Peyer's patch (tissue), 4 donors: Measurements from ENCODE around the gene EVA1A. TPM values are rescaled to one million over a fixed set of nuclear protein-coding genes. Genes with fewer than 3 reads are reported as not detected.
A peak's percentile ranks its signal among the peaks of the same experiment; 100 is the strongest.

Source experiments
- DNase-seq, 3 donors: peaks; one replicate each; pipeline ENCODE4 v3.0.0-alpha.2; 2017 to 2019
- H3K27ac ChIP-seq, 4 donors: fragments of 200-600 bp; sonication (generic); one replicate each; pipeline ENCODE4 v1.5.1; 2016 to 2019
- H3K27me3 ChIP-seq, 2 donors: fragments of 200-600 bp; sonication (generic); one replicate each; pipeline ENCODE4 v1.5.1; 2019
- H3K36me3 ChIP-seq, 3 donors: fragments of 200-600 bp; sonication (generic); one replicate each; pipeline ENCODE4 v1.5.1; 2016 to 2019
- H3K4me1 ChIP-seq, 4 donors: fragments of 200-600 bp; sonication (generic); one replicate each; pipeline ENCODE4 v1.5.1; 2016 to 2019
- H3K4me3 ChIP-seq, 4 donors: fragments of 200-600 bp; sonication (generic); 1 replicate in 3 of 4; 2 replicates in 1 of 4; pipeline ENCODE4 v1.5.1; 2016 to 2019; ENCODE audit warnings: mild to moderate bottlenecking in 1 of 4
- H3K9me3 ChIP-seq, 4 donors: fragments of 200-600 bp; sonication (generic); one replicate each; pipeline ENCODE4 v1.5.1; 2016 to 2019; ENCODE audit warnings: mild to moderate bottlenecking in 1 of 4
- POLR2A ChIP-seq, 2 donors: fragments of 450-650 bp; IDR thresholded peaks; one replicate each; pipeline ENCODE4 v1.5.1; 2017; ENCODE audit warnings: antibody characterized with exemption in 2 of 2, mild to moderate bottlenecking in 2 of 2, moderate library complexity in 2 of 2
- total RNA-seq, 4 donors: library from RNA; depleted of rRNA; stranded (reverse); fragments of >200 nt; gene quantifications; one replicate each; pipeline ENCODE4 v1.1.0, GENCODE V29; 2016
- TF ChIP-seq, protein P1 (sequence below), 6 experiments: fragments of 450-650 bp in 4 of 6; fragments of 200-600 bp in 2 of 6; sonication (generic) in 1 of 6; IDR thresholded peaks; one replicate each; pipeline ENCODE4 v1.5.1; 2017 to 2019; ENCODE audit warnings: antibody characterized with exemption in 6 of 6, mild to moderate bottlenecking in 3 of 6, moderate library complexity in 1 of 6

Gene EVA1A, protein sequence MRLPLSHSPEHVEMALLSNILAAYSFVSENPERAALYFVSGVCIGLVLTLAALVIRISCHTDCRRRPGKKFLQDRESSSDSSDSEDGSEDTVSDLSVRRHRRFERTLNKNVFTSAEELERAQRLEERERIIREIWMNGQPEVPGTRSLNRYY
- total RNA-seq: 10 to 100 TPM in 1 of 4 donors, 1 to 10 TPM in 2, under 1 TPM in 1; 0.70 to 18.2 (median 5.8) TPM

DNA sequence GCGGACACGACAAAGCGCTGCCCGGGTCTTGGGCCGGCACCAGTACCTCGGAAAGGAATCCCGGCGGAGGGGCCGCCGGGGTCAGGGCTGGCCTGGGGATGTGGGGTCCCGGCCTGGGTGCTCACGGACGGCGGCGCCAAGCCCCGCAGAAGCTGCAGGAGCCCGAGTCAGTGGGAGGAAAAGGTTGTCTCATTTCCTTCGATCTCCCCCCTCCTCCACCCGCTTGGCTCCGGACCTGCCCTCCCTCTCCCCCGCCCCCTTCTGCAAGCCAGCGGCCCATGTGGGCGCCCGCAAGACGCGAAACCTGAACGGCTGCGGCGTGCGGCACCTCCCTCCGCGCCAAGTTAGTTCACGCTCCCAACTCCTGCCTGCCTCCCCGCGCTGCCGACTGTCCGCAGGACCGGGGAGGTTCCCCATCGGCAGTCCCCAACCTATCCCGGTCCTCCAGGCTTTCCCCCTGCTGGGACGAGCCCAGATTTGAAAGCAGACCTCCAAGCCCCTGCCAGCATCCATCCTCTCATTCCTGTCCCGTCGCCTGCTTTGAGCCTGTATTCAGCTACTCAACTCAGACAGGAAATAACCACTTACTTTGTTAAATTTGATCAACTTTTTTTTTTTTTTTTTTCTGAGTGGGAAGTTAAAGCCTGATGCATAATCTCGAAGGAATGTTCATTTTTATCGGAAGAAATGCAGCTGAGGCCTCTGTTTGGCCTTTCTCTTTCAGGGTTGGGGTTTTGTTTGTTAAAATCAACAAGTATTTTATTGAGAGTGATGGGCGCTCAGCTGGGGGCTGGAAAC lies at the start of gene EVA1A:
EVA1A (minus strand) TSS at position 172 of the 798 bp plus-strand sequence. CDS start 42,799 bp downstream, outside the sequence.
- no peaks in the 10 kb centered on the region for H3K27me3 ChIP-seq
- no peaks in the 10 kb centered on the region for H3K36me3 ChIP-seq
- H3K9me3 ChIP-seq: no peaks in the 10 kb centered on the region
- peak in 2 of 3 donors; percentile 48 to 57 for DNase-seq
- TF ChIP-seq, protein P1, sequence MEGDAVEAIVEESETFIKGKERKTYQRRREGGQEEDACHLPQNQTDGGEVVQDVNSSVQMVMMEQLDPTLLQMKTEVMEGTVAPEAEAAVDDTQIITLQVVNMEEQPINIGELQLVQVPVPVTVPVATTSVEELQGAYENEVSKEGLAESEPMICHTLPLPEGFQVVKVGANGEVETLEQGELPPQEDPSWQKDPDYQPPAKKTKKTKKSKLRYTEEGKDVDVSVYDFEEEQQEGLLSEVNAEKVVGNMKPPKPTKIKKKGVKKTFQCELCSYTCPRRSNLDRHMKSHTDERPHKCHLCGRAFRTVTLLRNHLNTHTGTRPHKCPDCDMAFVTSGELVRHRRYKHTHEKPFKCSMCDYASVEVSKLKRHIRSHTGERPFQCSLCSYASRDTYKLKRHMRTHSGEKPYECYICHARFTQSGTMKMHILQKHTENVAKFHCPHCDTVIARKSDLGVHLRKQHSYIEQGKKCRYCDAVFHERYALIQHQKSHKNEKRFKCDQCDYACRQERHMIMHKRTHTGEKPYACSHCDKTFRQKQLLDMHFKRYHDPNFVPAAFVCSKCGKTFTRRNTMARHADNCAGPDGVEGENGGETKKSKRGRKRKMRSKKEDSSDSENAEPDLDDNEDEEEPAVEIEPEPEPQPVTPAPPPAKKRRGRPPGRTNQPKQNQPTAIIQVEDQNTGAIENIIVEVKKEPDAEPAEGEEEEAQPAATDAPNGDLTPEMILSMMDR (IDR thresholded peaks at IDR 0.05): no peak
- TF ChIP-seq POLR2A (IDR thresholded peaks at IDR 0.05): no peak
- H3K27ac ChIP-seq: peak within 1 kb of the TSS in 3 of 4 donors; percentile 36 to 72 (median 48)
- peak within 1 kb of the TSS; percentile 30 to 62 (median 43) for H3K4me3 ChIP-seq
- peaks cover 0 to 4% (median 1%) of the 10 kb centered on the region in 4 donors for H3K4me1 ChIP-seq

DNA sequence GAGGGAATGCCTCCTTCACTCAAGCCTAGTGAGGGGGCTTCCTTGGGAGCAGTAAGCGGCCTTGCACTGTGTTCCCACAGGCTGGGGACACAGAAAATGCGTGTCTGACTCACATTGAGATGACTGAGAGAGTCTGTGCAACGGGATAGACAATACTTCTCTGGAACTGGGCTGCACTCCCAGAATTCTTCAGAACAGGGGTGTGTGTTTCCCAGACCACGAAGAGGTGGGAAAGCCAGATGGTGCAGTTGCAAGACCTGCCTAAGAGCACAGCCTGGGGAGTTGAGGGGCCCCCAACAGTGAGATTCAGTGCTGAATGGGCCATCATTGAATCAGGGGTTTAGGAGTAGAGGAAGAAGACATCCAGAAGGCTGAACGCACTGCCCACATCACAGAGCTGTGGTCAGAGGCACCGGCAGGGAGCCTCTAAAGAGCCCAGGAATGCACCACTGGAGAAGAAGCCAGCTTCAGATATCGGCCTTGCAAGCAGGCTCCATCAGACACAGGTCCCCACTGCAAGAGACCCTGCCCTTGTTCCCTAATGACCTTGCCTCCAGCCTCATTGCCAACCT lies 49.3 kb upstream of the EVA1A start:
- Histone ChIP-seq H3K9me3 (no peaks in the 10 kb centered on the region), H3K27me3 (no peaks in the 10 kb centered on the region)
- no peak for TF ChIP-seq POLR2A (IDR thresholded peaks at IDR 0.05)
- TF ChIP-seq, protein P1 (IDR thresholded peaks at IDR 0.05): no peak

DNA sequence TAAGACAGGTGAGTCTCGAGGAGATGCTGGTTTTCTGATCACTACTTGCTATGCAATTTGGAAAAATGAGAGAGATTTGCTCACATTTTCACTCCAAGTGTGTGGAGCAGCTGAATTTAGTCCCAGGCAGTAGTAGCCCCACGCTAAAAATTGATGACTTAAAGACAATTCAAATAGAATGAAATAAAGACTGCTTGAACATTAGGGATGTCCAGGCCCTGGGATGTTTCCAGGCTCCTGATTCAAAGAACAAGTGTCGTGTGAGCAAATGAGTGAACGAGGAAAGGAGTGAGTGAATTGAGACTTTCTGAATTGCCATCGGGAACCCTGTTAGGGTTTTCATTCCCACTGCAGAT lies 48.6 kb upstream of the EVA1A start:
- DNase-seq: no peak
- Histone ChIP-seq H3K36me3 (no peaks in the 10 kb centered on the region), H3K9me3 (no peaks in the 10 kb centered on the region), H3K4me3 (no peak overlapping the region), H3K27ac (no peak overlapping the region), H3K4me1 (peaks cover 0 to 8% (median 4%) of the 10 kb centered on the region in 4 donors), H3K27me3 (no peaks in the 10 kb centered on the region)
- TF ChIP-seq POLR2A (IDR thresholded peaks at IDR 0.05): no peak
- TF ChIP-seq, protein P1 (IDR thresholded peaks at IDR 0.05): no peak

More for the DNA sequence above, 49.3 kb upstream of the EVA1A start:
- no peak for DNase-seq
- Histone ChIP-seq H3K4me3 (no peak overlapping the region), H3K27ac (no peak overlapping the region), H3K36me3 (no peaks in the 10 kb centered on the region), H3K4me1 (peaks cover 0 to 8% (median 4%) of the 10 kb centered on the region in 4 donors)

DNA sequence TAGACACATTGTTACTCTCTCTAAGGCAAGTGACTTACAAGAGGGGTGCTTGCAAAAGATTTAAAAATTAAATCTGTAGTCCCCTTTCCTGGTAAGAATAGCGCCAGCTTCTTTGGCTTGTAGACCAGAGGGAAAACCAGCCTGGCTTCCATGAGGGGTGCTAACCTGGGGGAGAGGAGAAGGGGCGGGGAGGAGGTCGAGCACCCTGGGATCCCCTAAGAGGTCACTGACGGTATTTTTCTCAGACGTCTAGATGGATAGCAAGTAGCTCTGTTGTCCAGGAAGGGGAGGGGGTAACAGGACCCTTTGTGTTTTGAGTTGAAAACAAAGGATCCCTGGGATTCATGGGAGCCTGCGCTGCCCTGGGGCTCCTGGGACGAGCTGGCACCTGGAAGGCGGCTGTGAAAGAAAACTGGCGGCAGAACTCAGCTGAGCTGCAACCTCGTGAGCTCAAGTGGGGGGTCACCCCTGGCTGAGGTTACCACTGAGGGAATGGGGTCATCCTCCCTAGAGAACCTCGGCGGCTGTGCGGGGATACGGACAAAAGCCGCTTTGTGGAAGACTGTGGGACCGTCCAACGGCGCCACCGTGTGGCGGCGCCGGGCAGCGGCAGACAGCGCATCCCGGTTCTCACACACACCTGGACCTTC lies 48.1 kb upstream of the EVA1A start:
- TF ChIP-seq POLR2A (IDR thresholded peaks at IDR 0.05): no peak
- TF ChIP-seq, protein P1 (IDR thresholded peaks at IDR 0.05): peak in 5 of 6 experiments; percentile 54 to 89 (median 88)
- Histone ChIP-seq H3K27ac (peak overlapping the region in 2 of 4 donors; percentile 7), H3K27me3 (no peaks in the 10 kb centered on the region), H3K4me1 (peaks cover 0 to 8% (median 4%) of the 10 kb centered on the region in 4 donors), H3K36me3 (no peaks in the 10 kb centered on the region), H3K4me3 (peak overlapping the region in 2 of 4 donors; percentile 33 to 34), H3K9me3 (no peaks in the 10 kb centered on the region)
- DNase-seq: peak; percentile 23 to 81 (median 80)

DNA sequence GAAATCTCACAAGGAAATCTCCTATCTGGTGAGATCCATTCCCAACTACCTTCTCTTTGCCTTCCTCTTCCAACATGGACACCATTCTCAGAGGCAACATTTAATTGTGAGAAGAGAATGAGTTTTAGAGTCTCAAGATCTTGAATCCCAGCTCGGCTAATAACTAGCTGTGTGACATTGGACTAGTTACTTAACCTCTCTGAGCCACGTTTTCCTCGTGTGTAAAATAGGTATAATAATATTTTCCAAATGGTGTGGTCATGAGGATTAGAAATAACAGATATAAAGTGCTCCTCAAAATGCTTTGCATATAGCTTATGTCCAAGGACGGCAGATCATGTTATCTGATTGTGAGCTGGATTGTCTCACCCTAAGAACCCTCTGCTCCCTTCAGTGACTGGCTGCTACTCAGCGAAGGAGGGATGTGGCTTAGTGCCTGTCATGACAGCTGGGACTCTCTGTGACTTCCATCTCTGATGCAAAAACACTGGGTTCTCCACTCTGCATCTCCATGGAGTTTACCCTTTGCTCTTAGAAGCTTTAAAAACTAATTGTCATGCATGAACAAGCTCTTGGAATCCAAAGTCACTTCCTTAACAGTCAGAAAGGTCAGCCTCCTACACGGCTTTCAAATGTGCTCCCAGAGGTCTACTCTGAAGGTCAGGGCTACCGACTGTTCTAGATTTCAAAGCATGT lies 47.4 kb upstream of the EVA1A start:
- peaks cover 0 to 14% (median 4%) of the 10 kb centered on the region in 4 donors for H3K4me1 ChIP-seq
- H3K36me3 ChIP-seq: no peaks in the 10 kb centered on the region
- peak overlapping the region in 2 of 4 donors; percentile 8 to 36 for H3K27ac ChIP-seq
- H3K9me3 ChIP-seq: no peaks in the 10 kb centered on the region
- no peak overlapping the region for H3K4me3 ChIP-seq
- peak in 1 of 3 donors; percentile 53 for DNase-seq
- no peak for TF ChIP-seq POLR2A (IDR thresholded peaks at IDR 0.05)
- TF ChIP-seq, protein P1 (IDR thresholded peaks at IDR 0.05): no peak
- H3K27me3 ChIP-seq: no peaks in the 10 kb centered on the region
